ENCODE data around the gene LSM7.

- no peak for TF ChIP-seq CTCF (IDR thresholded peaks at IDR 0.05; ENCODE audit: low read length)
- no peak for TF ChIP-seq EZH2 (IDR thresholded peaks at IDR 0.05; ENCODE audit: borderline replicate concordance, low read length)
These were observed 9.5 kb downstream of the LSM7 start for GRCh38 chr19:2318923-2319322.

Data from OCI-LY1 (cell line).